Ectodermal cell (in vitro differentiated cells): ENCODE data around the gene TSPAN32.

Experiments
- H3K27ac ChIP-seq: 2 replicates; pipeline ENCODE4 v1.7.0; 2013; ENCODE audit warnings: mild to moderate bottlenecking, low read depth, low read length; ENCODE audit not compliant: insufficient read depth, poor library complexity, severe bottlenecking
- H3K27me3 ChIP-seq: 2 replicates; pipeline ENCODE4 v1.7.0; 2013; ENCODE audit warnings: mild to moderate bottlenecking, low read length; ENCODE audit not compliant: insufficient read depth, control insufficient read depth, poor library complexity, severe bottlenecking
- H3K36me3 ChIP-seq: one replicate; pipeline ENCODE4 v1.7.0; 2013; ENCODE audit warnings: low read length; ENCODE audit not compliant: control insufficient read depth, insufficient read depth
- H3K4me1 ChIP-seq: one replicate; pipeline ENCODE4 v1.7.0; 2013; ENCODE audit warnings: low read length; ENCODE audit not compliant: control insufficient read depth, insufficient read depth
- H3K4me3 ChIP-seq: 2 replicates; pipeline ENCODE4 v1.7.0; 2013; ENCODE audit warnings: low read depth, low read length, control low read depth; ENCODE audit not compliant: insufficient read depth
- H3K9me3 ChIP-seq: 2 replicates; pipeline ENCODE4 v1.7.0; 2013; ENCODE audit warnings: mild to moderate bottlenecking, low read length, moderate library complexity; ENCODE audit not compliant: control insufficient read depth
- WGBS, 2 experiments: methylation state at CpG; one replicate each; pipeline ENCODE4 v1.1.7; 2013; ENCODE audit warnings: missing lambda C conversion rate in 2 of 2; 5-methylcytosine and 5-hydroxymethylcytosine counted together

The TSPAN32 gene

GRCh38 chr11:2342981-2343380 lies 41.2 kb downstream of the TSPAN32 start:
- H3K36me3 ChIP-seq, result no peaks in the 10 kb centered on the region
- H3K27me3 ChIP-seq, result no peaks in the 10 kb centered on the region
- WGBS, 2 experiments, result 82 to 86% methylated on average over 5 of the region's 5 CpGs

DNA sequence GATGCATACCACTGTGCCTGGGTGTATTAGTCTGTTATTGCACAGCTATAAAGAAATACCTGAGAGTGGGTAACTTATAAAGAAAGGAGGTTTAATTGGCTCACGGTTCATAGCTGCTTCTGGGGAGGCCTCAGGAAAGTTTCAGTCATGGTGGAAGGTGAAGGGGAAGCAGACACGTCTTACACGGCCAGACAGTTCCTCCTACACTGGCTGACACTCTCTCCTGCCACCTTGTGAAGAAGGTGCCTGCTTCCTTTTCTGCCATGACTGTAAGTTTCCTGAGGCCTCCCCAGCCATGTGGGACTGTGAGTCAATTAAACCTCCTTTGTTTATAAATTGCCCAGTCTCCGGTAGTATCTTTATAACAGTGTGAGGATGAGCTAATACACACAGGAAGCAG lies 41.7 kb downstream of the TSPAN32 start:
- Histone ChIP-seq H3K9me3 (no peaks in the 10 kb centered on the region), H3K27ac (no peak overlapping the region), H3K4me1 (no peaks in the 10 kb centered on the region), H3K36me3 (no peaks in the 10 kb centered on the region), H3K4me3 (no peak overlapping the region), H3K27me3 (no peaks in the 10 kb centered on the region)
- 90 to 96% methylated on average over 4 of the region's 4 CpGs for WGBS, 2 experiments

More at GRCh38 chr11:2342981-2343380, 41.2 kb downstream of the TSPAN32 start:
- Histone ChIP-seq H3K4me1 (no peaks in the 10 kb centered on the region), H3K9me3 (no peaks in the 10 kb centered on the region), H3K4me3 (no peak overlapping the region), H3K27ac (no peak overlapping the region)

DNA sequence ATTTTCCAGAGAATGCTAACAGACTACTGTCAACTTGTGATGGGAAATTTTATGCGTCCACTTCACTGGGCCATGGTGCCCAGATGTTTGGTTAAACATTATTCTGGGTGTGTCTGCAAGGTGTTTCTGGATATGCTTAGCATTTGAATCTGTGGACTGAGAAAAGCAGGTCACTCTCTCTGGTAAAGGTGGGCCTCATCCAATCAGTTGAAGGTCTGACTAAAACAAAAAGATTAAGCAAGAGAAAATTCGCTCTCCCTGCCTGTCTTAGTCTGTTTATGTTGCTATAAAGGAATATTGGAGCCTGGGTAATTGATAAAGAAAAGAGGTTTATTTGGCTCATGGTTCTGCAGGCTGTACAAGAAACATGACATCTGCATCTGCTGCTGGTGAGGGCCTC lies 43.2 kb downstream of the TSPAN32 start:
- WGBS, 2 experiments, result 85 to 87% methylated on average over 2 of the region's 2 CpGs
- Histone ChIP-seq H3K4me3 (no peak overlapping the region), H3K9me3 (no peaks in the 10 kb centered on the region), H3K36me3 (no peaks in the 10 kb centered on the region), H3K27ac (no peak overlapping the region), H3K4me1 (no peaks in the 10 kb centered on the region), H3K27me3 (no peaks in the 10 kb centered on the region)

- Histone ChIP-seq H3K4me1 (no peaks in the 10 kb centered on the region), H3K9me3 (no peaks in the 10 kb centered on the region), H3K27me3 (no peaks in the 10 kb centered on the region), H3K36me3 (no peaks in the 10 kb centered on the region), H3K4me3 (no peak overlapping the region), H3K27ac (no peak overlapping the region)
- WGBS, 2 experiments, result 89% methylated on average over 4 of the region's 4 CpGs
Observed at GRCh38 chr11:2346014-2346413, 44.2 kb downstream of the TSPAN32 start.

- H3K9me3 ChIP-seq, result no peaks in the 10 kb centered on the region
- H3K27me3 ChIP-seq, result no peaks in the 10 kb centered on the region
- no peak overlapping the region for H3K4me3 ChIP-seq
- no peaks in the 10 kb centered on the region for H3K36me3 ChIP-seq
- no peak overlapping the region for H3K27ac ChIP-seq
- 80 to 83% methylated on average over 10 of the region's 10 CpGs for WGBS, 2 experiments
- H3K4me1 ChIP-seq, result no peaks in the 10 kb centered on the region
Observed at GRCh38 chr11:2346586-2347307, 44.9 kb downstream of the TSPAN32 start.

- 82 to 92% methylated on average over 9 of the region's 9 CpGs for WGBS, 2 experiments
- H3K4me1 ChIP-seq, result no peaks in the 10 kb centered on the region
Observed at GRCh38 chr11:2347308-2347830, 45.6 kb downstream of the TSPAN32 start.

DNA sequence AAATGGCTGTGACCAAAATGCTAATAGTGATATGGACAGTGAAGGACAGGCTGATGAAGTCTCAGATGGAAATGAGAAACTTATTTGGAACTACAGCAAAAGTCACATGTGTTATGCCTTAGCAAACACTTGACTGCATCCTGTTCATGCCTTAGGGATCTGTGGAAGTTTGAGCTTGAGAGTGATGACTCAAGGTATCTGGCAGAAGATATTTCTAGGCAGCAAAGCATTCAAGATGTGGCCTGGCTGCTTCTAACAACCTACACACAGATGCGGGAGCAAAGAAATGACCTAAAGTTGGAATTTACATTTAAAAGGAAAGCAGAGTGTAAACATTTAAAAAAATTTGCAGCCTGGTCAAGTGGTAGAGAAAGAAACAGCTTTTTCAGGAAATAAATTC lies 47.2 kb downstream of the TSPAN32 start:
- H3K4me1 ChIP-seq, result no peaks in the 10 kb centered on the region
- H3K9me3 ChIP-seq, result no peaks in the 10 kb centered on the region
- H3K27ac ChIP-seq, result no peak overlapping the region
- no peaks in the 10 kb centered on the region for H3K27me3 ChIP-seq
- H3K36me3 ChIP-seq, result no peaks in the 10 kb centered on the region
- 100% methylated on average over 1 of the region's 1 CpG for WGBS, 2 experiments
- no peak overlapping the region for H3K4me3 ChIP-seq

More at GRCh38 chr11:2347308-2347830, 45.6 kb downstream of the TSPAN32 start:
- Histone ChIP-seq H3K4me3 (no peak overlapping the region), H3K27ac (no peak overlapping the region), H3K36me3 (no peaks in the 10 kb centered on the region), H3K27me3 (no peaks in the 10 kb centered on the region), H3K9me3 (no peaks in the 10 kb centered on the region)

GRCh38 chr11:2351701-2352100 lies 49.9 kb downstream of the TSPAN32 start:
- H3K27ac ChIP-seq, result no peak overlapping the region
- no peaks in the 10 kb centered on the region for H3K27me3 ChIP-seq
- no peaks in the 10 kb centered on the region for H3K36me3 ChIP-seq
- no peaks in the 10 kb centered on the region for H3K9me3 ChIP-seq
- no peaks in the 10 kb centered on the region for H3K4me1 ChIP-seq
- WGBS, 2 experiments, result 80 to 86% methylated on average over 3 of the region's 3 CpGs
- no peak overlapping the region for H3K4me3 ChIP-seq

- H3K4me1 ChIP-seq, result no peaks in the 10 kb centered on the region
- no peaks in the 10 kb centered on the region for H3K9me3 ChIP-seq
- no peaks in the 10 kb centered on the region for H3K36me3 ChIP-seq
- no peak overlapping the region for H3K27ac ChIP-seq
- 90 to 91% methylated on average over 4 of the region's 4 CpGs for WGBS, 2 experiments
- no peaks in the 10 kb centered on the region for H3K27me3 ChIP-seq
- H3K4me3 ChIP-seq, result no peak overlapping the region
Observed at GRCh38 chr11:2352420-2352819, 50.6 kb downstream of the TSPAN32 start.

GRCh38 chr11:2355000-2355644 lies 53.3 kb downstream of the TSPAN32 start:
- WGBS, 2 experiments, result 77 to 83% methylated on average over 7 of the region's 7 CpGs
- Histone ChIP-seq H3K27me3 (no peaks in the 10 kb centered on the region), H3K27ac (no peak overlapping the region), H3K4me3 (no peak overlapping the region), H3K9me3 (no peaks in the 10 kb centered on the region), H3K36me3 (no peaks in the 10 kb centered on the region), H3K4me1 (no peaks in the 10 kb centered on the region)
